Retinal pigment epithelial cell (primary cell): ENCODE results near the gene DAG1.

ENCODE experiments used
- DNase-seq: peaks from one replicate; pipeline ENCODE4 v3.0.0-alpha.2; 2010; ENCODE audit warnings: low read depth
- H3K4me3 ChIP-seq: 2 replicates; pipeline ENCODE4 v1.5.1; 2011; ENCODE audit warnings: mild to moderate bottlenecking, low read length, control low read depth, moderate library complexity
- CTCF ChIP-seq: conservative IDR thresholded peaks from 2 replicates; pipeline ENCODE4 v1.5.1; 2011; ENCODE audit warnings: low read depth, low read length, control low read depth, inconsistent platforms

Gene DAG1

GRCh38 chr3:49567406-49567805 is 97.3 kb downstream of the DAG1 start:
- no peak overlapping the region for H3K4me3 ChIP-seq
- TF ChIP-seq CTCF = no peak

GRCh38 chr3:49568965-49569364 is 98.9 kb downstream of the DAG1 start:
- H3K4me3 ChIP-seq = no peak overlapping the region
- TF ChIP-seq CTCF = no peak
- no peak for DNase-seq

More at GRCh38 chr3:49567406-49567805, 97.3 kb downstream of the DAG1 start:
- DNase-seq = no peak

- DNase-seq = no peak
- TF ChIP-seq CTCF = no peak
- H3K4me3 ChIP-seq = no peak overlapping the region
Measured at GRCh38 chr3:49570028-49570654, 100.1 kb downstream of the DAG1 start.

GRCh38 chr3:49582177-49582576 is 112.1 kb downstream of the DAG1 start:
- DNase-seq = no peak
- no peak for TF ChIP-seq CTCF
- H3K4me3 ChIP-seq = no peak overlapping the region
